ENCODE data around the gene RYR1.
"Not testable (repeated sequence)": the region's sequence is repeated elsewhere in the genome, so short reads cannot be mapped to it uniquely, and the experiment has no call there.

GRCh38 chr19:38495375-38495774, 61.9 kb downstream of the RYR1 start:
- TF ChIP-seq, protein P1, sequence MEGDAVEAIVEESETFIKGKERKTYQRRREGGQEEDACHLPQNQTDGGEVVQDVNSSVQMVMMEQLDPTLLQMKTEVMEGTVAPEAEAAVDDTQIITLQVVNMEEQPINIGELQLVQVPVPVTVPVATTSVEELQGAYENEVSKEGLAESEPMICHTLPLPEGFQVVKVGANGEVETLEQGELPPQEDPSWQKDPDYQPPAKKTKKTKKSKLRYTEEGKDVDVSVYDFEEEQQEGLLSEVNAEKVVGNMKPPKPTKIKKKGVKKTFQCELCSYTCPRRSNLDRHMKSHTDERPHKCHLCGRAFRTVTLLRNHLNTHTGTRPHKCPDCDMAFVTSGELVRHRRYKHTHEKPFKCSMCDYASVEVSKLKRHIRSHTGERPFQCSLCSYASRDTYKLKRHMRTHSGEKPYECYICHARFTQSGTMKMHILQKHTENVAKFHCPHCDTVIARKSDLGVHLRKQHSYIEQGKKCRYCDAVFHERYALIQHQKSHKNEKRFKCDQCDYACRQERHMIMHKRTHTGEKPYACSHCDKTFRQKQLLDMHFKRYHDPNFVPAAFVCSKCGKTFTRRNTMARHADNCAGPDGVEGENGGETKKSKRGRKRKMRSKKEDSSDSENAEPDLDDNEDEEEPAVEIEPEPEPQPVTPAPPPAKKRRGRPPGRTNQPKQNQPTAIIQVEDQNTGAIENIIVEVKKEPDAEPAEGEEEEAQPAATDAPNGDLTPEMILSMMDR (IDR thresholded peaks at IDR 0.05; ENCODE audit: borderline replicate concordance, extremely low read depth, low read length, poor library complexity, severe bottlenecking) = not testable (repeated sequence)
- not testable (repeated sequence) for TF ChIP-seq EZH2 (IDR thresholded peaks at IDR 0.05; ENCODE audit: borderline replicate concordance, low read depth, low read length, severe bottlenecking)

Data from DND-41 (cell line).